Activated T-cell treated with anti-CD3 and anti-CD28 coated beads for 1 hour (primary cell): ENCODE measurements around the gene TEX28.
"Not testable (repeated sequence)": the region's sequence is repeated elsewhere in the genome, so short reads cannot be mapped to it uniquely, and the experiment has no call there.

Experiments
- DNase-seq: peaks from one replicate; pipeline ENCODE4 v3.0.0-alpha.2; 2020; ENCODE audit warnings: low read depth

The TEX28 gene

GRCh38 chrX:154247377-154248045 lies 47.4 kb downstream of the TEX28 start:
- not testable (repeated sequence) for DNase-seq

- DNase-seq = not testable (repeated sequence)
These were observed 54.9 kb downstream of the TEX28 start for GRCh38 chrX:154239982-154240503.

DNA sequence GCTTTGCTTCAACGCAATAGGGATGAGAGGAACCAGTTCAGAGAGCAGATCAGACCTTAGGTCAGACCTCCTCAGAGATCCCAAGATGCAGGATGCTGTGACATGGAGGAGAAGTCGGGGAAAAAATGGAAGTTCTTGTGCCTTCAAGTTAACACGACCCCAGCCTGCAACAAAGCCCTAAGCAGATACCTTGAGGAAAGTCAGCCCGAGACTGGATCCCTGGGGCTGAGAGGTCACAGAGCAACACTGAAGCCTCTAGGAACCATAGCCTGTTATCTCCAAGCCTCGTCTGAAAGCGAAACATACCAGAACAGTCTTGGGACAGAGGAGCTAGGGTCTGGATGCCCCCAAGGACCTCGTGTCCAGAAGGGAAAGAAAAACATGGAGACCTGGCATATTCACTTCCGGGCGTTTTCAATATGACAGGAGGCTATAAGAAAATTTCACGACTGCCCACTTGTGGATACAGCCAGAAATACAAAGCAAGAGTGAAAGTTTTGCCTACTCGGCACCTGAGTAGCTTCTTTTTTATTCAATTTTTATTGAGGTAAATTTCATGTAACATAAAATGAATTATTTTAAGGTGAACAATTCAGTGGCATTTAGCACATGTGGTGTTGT lies 55.9 kb downstream of the TEX28 start:
- not testable (repeated sequence) for DNase-seq

DNA sequence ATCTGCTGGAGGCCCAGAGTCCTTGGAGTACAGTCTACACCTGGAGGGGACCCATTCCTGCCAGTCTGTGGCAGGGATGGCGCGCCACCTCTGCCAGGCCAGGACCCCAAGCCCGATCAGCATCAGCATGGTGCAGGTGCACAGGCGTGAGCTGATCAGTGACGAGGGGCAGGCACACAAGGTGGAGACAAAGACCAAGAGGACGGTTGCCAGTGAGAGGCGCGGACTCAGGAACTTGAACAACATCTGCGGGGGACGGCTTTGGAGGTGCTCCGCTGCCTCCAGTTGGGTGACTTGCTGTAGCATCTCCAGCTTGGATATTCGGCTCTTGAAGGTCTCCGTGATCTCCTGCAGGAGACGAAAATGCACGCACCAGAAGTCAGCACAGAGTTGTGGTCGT lies 61.3 kb downstream of the TEX28 start:
- DNase-seq = not testable (repeated sequence)

- not testable (repeated sequence) for DNase-seq
These were observed 63.5 kb downstream of the TEX28 start for GRCh38 chrX:154231443-154231842.

DNA sequence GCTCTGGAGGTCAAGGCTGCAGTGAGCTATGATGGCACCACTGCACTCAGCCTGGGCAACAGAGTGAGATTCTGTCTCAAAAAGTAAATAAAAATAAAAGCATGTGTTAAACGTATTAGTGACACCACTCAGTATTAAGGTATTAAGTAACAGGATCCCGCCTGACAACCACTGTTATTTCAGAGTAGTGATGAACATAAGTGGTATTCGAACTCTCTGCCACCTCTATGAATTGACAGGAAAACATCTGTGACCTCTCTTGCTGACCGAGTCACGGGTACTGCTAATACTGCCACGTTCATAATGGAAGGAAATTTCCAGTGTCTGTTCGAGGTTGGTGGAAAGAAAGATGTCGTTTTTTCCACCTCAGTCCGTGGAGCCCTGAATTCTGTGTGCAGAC lies 68.2 kb downstream of the TEX28 start:
- not testable (repeated sequence) for DNase-seq

DNA sequence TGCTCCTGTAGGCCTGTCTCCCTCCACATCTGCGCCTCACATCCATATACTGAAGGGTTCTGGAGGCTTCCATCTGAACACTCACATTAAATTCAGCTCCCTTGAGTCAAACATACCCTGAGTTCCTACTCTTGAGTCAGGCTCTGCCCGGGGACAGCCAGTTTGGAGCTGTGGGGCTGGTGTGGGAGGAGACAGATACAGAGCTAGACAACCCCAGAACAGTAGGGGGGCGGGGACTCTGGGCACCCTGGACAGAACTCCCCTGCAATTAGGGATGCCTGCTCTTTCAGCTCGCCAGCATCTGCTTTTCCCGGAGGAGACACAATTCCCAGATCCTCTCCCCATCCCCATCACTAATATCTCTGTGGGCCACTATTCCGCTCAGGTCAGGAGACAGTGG lies 69.6 kb downstream of the TEX28 start:
- DNase-seq = not testable (repeated sequence)
